Islet of Langerhans (tissue), 1 donor: ENCODE data around the gene ZNF22.

Source experiments
- FAIRE-seq: peaks from one replicate; lab custom pipeline; 2011; peaks lifted over from hg19 to GRCh38; lab: Jason Lieb, UNC

ZNF22 gene

DNA sequence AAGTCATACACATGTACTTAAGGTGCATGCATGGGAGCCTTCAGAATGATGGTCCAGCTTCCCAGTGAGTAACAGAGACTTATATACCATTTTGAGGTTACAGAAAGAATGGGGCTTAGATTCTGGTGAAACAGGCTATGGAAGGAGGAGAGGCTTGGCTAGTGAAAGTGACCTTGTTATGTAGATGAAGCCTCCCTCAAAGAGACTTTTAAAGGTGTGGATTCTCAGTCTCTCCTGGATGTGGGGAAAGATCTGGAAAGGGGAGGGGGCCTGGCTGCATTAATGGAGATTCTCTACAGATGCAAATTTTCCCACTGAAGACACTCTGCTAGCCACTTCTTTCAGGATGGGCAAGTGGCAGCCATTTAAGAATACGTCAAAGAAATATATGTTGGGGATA lies 35.6 kb upstream of the ZNF22 start:
- FAIRE-seq: no peak

DNA sequence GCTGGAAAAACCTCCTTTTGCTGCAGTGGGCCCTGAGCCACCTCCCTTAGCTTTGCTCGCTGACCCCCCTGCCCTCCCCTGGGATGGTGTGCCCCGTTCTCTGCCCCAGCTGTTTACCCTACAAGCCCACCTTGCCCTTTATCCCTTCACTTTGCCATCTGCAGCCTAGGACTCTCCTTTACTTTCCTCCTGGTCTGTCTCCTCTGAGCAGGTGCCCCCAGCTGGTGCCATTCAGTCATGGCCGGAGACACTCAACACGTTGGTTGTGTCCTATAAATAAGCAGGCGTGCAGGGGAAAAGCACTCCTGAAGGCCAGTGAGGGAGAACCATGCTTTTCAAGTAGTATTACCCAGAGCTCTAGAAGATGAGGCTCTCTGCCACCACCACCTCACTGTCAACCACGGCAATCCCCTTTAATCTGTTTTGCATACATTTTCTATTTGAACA lies 35.0 kb upstream of the ZNF22 start:
- FAIRE-seq: no peak

DNA sequence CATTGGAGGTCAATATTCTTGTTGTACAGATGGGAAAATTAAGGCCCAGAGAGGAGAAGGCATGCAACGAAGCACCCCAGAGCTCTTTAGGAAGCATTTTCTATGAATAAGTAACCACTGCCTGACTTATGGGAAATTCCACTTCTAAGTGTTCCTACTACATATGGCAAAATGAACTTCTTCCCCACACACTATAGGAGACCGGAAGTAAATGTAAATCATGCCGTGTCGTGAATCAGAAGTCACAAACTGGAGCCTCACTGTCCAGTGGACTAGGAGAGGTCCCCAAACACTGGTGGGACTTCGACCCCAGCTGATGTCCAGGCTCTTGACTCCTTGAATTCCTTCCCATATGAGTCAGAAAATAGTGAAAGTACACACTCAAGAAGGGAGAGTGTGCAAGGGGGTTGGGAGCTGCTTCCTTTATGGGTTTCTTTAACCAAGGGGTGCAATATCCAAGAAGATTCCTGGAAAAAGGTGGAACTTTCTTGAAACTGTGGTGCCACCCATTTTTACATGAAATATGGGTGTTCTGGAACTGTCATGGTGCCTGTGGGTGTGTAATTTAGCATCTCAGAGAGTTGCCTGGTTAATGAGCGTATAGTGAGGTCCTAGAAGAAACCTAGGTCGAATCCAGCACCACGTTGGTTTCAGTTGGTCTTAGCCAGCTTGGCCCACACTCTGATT lies 34.5 kb upstream of the ZNF22 start:
- FAIRE-seq: no peak

DNA sequence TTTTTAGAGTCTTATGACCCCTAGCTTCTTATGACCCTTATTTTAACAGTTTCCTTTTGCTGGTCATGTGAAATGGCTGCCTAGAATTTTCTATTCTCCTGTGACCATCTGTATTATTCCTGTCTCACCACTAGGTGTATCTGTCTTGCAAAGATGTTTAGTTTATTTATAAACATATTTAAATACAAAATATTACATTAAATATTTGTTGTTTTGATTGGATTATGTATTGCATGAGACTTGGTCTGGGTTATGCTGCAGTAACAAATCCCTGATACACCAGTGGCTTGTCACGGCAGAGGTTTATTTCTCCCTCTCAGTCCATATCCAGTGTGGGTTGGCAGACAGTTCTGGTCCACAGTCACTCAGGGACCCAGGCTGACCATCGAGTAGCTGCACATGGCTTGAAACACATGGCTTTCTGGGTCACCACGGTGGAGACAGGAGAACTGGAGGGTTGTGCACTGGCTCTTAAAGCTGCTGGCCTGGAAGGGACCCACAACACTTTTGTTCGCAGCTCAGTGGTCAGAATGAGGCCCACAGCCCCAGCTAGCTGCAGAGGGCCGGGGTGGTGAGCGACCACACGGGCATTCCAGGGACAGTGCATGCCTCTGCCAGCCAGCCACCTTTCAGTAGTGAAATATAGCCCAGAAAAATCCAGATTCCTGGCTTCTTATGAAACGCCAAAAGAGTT lies 33.8 kb upstream of the ZNF22 start:
- FAIRE-seq: no peak

DNA sequence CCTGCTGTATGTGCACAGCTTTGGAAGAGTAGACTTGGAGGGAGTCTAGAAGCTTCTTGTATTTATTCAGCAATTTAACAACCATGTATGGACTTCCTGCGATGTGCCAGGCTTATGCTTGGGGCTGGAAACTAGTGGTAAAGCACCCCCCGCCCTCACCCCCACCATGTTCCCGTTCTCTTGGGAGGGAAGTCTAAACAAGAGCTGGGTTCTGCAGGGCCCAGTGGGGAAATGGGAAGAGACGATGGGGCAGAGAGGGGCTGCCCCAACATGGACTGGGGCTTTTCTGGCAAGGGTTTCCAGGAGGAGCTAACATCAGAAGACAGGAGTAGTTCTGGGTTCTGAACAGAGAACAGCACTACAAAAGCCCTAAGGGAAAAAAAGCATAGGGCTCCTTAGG lies 33.1 kb upstream of the ZNF22 start:
- FAIRE-seq: no peak

DNA sequence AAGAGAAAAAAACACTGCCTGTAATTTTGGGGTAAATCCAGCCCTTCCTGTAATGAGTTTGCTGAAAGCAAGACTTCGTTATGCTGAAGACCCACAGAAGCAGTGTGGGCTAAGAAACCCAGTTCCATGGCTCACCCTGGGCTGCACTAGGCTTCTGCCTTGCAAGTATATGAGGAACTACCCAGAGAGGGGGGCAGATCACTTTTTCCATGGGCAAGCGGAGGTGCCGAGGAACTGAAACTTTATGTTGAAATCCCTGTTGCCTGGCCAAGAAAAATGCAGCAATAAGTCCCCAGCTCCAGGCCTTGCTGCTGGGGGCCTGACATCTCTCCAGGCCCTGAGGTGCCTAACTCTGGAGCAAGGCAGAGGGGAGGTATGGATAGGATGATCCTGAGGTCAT lies 32.6 kb upstream of the ZNF22 start:
- no peak for FAIRE-seq

DNA sequence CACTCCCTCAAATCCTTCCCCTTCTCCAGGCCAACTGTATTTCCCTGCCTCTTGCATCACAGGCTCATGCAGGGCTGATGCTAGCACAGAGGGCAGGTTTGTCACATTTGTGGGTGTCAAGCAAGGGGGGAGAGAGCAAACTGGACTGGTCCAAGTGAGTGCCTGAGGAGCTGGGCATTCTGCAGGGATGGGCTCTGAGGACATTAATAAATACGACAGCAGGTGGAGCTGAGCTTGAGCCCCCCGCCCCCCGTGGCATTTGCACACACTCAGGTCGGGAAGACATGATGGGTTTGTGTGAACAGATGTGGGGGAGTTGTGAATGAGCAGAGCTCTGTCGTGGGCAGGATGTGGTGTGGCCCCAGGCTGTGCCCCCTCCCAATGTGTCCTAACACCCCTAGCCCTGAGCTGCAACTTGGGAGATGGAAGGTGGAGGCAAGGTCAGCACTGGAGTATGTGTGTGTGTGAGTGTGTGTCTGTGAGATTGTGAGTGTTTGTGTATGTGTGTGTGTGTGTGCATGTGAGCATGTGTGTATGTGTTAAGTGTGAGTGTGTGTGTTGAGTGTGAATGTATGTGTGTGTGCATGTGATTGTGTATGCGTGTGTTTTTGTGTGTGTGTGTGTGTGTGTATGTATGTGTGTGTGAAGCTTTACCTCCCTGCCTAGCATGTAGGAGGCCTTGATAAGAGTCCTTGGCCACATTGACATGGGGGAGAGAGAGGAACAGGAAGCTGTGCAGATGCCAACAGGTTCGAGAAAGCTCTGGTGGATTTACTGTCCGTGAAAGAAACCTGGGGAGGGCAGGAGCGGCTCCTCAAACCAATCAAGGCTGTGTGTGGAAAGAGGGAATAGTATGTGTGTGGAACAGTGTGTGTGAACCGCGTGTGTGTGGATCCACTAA lies 32.0 kb upstream of the ZNF22 start:
- no peak for FAIRE-seq

DNA sequence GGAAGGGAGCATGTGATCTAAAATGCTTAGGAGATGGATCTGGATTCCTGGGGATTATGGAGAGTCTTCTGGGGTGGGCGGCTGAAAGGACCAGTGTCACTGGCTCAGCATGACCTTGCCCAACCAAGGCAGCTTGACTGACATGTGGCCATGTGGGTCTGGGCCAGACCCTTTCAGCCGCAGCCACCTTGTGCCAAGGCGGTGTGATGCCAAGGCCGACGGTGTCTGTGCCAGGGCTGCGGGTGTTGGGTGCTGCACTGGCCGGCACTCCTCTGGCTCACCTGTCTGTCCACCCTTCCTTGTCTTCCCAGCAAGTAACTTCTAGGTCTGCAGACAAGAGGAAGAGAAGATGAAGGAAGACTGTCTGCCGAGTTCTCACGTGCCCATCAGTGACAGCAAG lies 30.9 kb upstream of the ZNF22 start:
- FAIRE-seq: no peak

DNA sequence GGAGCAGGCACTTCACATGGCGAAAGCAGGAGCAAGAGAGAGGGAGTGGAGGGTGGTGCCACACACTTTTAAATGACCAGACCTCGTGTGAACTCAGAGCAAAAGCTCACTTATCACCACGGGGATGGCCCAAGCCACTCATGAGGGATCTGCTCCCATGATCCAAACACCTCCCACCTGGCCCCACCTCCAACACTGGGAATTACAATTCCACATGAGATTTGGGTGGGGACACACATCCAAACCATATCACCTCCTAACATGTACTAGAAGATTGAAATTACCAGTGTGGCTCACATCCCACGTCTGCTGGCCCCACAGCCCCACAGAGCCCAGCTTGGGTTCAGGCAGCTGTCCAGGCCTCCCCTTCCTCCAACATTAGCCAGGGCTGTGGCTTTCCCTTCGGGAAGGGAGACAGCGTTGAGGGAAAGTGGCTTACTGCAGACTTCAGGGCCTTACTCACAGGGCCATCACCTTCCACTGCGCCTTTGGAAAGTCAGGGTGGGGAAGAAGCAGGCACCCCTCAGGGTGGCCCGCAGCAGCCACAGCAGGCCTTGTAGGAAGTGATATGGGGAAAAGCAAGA lies 29.8 kb upstream of the ZNF22 start:
- FAIRE-seq: no peak

DNA sequence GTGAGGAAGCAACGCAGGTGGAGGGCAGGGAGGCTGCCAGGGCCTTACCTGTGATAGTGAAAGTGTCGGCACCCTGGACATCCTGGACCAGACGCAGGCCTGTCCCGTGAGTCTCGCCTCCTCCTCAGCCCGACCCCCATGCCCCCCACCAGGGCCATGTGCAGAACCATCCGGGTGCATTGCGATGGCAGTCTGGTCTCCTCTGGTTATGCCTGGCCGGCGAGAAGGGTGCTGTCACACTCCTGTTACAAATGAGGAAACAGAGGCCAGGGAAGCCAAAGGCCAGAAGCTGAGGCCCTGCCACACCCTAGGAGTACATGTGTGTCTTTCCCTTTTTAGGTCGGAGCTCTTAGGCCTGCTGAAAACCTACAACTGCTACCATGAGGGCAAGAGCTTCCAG lies 29.3 kb upstream of the ZNF22 start:
- FAIRE-seq: no peak

DNA sequence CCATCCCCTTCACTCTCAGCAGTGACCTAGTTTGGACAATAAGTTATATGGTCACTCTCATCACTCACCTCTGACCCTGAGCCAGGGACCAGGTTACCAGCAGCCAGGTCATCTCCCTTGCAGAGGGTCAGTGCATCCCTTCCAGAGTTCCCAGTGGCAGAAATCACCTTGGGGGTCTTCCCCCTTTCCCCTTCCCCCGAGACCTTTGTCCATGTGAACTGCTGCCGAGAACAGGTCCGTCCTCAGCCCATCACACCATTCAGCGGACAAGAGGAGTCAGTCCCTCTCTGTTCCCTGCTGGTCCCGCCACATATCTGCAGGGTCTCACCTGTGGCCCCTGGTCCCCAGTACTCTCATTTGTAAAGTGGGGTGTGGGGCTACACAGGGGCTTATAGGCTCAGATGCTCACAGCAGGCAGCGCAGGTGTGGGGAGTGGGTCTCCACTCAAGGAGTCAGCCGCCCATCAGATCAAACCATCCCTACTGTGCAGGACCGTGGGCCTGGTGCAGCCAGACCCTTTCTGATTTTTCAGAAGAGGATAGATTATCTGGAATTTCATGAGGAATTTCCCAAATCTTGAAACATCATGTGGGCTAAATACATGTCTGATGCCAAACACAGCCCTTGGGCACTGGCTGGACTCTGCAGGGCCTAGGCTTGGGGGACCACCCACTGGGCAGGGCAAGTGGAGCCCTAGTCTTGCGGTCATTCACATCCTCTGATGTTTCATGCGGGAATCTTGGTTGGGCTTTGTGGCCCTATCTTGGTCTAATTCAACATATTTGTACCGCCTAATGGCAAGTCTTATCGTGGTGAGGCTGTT lies 28.6 kb upstream of the ZNF22 start:
- FAIRE-seq: no peak

DNA sequence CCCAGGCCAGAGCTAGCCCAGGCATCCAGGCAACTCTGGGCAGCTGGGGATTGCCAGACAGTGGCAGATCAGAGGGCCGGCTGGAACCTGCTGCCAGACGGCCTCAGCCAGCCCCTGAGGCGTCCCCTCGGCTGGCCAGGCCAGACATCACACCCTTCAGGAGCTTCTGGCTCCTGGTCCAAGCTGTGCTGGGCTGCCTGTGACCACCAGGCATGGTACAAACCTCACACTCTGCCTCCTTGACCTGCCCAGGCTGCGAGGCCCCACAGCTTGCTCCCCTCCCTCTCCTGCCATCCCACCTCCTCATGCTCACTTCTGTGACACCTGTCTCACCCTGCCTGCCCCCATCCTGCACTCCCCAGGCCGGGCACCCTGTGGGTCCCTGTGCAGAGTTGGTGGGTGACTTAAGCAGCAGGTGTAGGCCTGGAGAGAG lies 27.8 kb upstream of the ZNF22 start:
- no peak for FAIRE-seq

DNA sequence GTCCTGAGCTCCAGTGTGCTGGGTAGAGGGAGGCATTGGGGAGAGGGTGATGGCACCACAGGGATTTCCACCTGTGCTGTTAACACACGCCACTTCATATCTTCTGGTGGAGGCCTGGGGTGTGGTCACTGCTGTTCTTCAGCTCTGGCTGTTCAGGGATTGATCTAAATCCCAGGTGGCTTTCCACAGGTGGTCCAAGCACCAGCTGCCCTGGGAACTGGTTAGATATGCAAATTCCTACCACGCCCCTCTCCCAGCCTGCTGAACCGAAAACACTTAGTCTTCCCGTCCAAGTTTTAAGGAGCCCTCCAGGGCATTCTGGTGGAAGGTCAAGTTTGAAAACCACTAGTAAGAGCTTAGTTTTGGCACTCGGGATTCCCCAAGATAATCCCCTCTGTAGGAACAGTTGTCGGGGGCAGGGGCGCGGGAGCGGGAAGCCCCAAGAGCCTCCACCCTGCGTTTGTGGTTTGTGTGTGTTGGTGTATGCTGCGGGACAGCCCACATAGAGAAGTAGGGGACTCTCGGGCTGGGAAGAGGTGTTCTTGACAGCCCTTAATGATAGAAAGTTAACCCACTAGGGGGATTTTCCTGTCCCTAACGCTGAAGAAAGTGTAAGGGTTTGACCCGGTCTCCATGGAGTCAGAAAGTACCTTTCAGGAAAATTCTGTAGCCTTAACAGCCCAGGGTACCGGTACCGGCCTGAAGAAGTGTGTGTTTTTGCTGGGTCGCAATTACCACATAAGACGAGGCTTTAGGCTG lies 27.2 kb upstream of the ZNF22 start:
- FAIRE-seq: no peak

DNA sequence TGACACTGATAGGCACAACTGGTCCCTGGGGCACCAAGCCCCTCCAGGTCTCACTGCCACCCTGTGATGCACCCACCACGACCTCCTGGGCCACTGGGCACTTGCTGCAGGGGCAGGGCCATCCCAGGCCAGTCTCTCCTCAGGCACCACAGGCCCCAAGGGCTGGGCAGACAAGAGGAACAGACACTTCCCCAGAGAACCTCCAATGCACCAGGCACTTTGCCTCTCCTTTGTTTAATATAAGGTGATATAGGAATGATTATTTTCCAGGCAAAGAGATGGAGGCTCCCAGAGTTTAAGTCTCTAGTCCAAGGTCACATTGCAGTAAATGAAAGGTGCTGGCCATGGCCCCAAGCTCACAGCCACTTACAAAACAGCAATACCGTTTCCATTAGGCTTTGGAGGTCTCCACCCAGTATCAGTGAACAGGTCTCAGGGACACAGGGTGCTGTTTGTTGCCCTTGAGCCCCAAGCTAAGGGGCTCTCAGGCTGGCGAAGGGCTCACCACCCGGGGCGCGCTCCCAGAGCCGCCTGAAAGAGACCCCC lies 26.6 kb upstream of the ZNF22 start:
- FAIRE-seq: no peak

DNA sequence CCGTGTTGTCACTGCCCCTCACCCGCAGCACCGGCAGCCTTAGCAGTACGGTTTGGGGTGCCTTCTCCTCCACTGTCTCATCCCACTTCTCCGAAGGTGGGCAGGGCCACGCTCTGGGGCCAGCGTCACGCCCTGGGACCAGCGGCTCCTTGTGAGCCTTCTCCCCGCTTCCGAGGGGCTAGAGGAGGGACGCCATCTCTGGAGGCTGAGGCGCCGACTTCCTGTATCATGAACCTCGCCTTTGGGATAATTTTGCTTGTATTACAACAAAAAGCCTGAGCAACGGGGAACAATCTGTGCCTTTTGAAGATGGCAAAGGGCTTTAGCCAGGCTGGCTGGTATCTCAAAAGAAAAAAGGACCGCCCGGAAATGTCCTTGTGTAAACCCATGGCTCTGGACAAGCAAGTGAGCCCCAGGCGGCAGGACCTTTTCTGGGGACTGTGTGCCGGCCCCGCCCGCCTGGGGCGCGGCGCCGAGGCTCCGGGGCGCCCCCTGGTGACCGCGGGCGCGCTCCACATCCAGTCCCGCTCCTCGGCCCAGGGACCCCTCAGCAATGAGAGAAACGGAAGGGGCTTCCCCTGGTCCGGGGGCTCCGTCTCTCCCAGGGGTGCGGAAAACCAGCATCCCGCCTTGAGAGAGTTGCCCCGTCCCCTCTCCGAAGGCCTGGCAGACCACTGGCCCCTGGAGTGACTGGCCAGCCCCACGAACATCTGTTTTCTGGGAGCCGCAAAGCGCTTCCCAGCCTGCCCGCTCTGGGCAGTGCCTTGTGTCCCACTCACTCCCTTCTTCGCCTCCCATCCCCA lies 25.9 kb upstream of the ZNF22 start:
- no peak for FAIRE-seq

DNA sequence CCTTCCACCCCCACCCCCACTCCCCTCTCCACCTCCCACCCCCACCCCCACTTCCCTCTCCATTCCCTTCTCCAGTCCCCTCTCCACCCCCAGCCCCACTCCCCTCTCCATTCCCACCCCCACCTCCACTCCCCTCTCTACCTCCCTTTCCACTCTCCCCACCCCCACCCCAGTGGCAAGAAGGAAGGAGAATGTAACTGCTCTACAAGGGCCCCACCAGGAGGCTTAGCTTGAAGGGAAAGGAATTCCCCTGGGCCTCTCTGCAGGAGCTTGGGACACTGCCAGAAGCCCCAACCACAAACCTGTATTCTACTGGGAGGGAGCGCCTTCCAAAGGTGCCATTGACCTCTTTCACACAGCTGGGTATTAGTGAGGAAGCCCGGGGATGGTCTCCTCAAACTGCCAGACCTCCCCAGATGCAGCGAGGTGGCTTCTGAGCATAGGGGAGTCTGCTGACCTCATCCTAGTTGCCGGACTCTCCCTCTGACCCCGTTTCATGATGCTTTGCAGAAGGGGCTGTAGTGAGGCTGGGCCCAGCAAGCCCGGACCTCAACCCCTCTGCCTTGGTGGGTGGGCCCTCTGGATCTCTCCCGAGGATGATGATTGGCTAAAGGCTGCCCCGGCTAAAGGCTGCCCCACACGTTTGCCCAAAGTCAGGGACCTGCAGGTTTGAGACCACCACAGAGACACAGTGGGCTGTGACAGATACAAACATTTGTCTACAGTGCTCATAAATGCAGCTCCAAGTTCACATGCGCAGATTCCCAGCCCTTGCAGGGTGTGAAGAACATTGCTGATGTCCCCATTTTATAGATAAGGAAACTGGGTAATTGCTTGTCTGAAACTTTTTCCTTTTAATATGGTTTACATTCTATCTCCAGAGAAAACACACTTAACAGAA lies 25.0 kb upstream of the ZNF22 start:
- FAIRE-seq: no peak

DNA sequence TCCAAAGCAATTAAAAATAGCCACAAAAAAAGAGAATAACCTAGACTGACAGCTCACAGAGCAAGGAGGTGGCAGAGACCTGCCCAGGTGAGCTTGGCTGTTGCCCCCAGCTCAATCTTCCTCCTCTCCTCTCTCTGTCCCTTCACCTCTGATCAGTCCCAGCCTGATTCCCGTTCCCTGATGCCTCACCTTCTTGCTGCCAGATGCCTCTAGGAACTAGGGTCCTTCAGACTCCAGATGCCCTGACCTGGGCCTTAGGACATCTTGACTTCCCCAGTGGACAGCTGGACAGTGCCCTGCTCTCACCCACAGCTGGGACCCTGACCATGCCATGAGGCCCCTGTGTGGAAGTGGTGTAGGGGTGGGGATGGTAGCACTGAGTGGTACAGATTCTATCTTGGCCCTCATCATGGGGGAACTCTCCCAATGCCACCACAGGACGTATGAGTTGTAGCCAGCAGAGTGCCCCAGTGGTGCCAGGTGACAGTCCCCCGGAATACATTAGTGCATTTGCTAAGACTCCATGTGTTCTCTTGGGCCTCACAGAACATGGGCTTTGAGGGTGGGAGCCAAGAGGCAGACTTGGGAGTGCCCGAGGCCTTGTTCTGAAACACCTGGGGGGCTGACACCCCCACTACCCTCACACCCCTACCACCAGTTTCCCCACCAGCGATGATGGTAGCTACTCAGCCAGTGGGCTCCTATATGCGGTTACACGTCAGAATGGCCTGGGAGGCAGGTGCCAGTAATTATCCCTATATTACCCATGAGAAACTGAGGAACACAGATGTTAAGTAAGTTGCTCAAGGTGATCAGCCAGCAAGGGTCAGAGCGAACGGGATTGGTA lies 24.1 kb upstream of the ZNF22 start:
- no peak for FAIRE-seq
